Hematopoietic multipotent progenitor cell (in vitro differentiated cells): ENCODE results near the gene UBE2E3. TPM values are rescaled to one million over a fixed set of nuclear protein-coding genes. Genes with fewer than 3 reads are reported as not detected.
"Not testable (repeated sequence)": the region's sequence is repeated elsewhere in the genome, so short reads cannot be mapped to it uniquely, and the experiment has no call there.

Source experiments
- DNase-seq, 3 donors: peaks; one replicate each; pipeline ENCODE4 v3.0.0-alpha.2; 2011 to 2015; ENCODE audit warnings: low read depth in 2 of 3, low spot score in 2 of 3
- total RNA-seq: library from RNA; depleted of rRNA; stranded (reverse); fragments of >200 nt; gene quantifications from one replicate; pipeline ENCODE4 v1.2.3, GENCODE V29; 2012

Gene UBE2E3
- 36.4 TPM for total RNA-seq

- peak; percentile 74 to 91 (median 85) for DNase-seq
These were observed at the start of gene UBE2E3 for GRCh38 chr2:180980106-180980942. TSS of gene UBE2E3 (plus strand) at chr2:180980605. CDS start at chr2:180982043, 1,438 bp downstream.

- DNase-seq, result no peak
These were observed 48.6 kb upstream of the UBE2E3 start for GRCh38 chr2:180931841-180932240.

DNA sequence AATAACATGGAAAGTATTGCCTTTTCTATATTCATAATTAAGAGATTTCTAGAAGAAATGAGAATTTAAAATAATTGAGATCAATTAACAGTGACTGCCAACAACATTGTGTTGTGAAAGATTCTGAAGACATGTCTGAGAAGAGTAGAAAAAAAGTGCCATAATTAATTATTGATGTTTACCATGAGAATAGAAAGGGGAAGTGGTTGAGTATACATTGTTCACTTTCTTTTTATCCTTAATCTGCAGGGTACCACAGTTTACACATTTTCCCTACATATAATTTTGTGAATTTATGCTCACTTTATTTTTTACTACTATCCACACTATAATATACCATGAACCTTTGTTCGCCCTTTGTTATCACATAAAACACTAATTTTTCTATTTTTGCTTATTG is 47.1 kb upstream of the UBE2E3 start:
- no peak for DNase-seq

DNA sequence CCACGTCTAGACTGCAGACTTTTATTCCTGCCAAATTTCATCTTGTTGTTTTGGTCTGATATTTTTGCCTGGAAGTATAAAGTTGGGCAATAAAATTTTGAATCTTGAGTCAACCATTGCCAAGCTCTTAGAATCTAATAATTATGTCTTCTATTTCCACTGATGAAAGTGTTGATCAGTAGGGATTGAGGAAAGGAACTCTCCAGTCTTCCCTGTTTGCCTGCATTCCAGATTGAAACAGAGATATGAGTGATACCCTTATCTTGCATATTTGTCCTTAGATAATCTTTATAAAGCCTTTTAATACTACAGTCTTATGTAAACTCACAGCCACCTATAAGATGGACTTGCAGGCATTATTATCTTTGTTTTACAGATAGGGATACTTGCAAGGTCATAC is 45.5 kb upstream of the UBE2E3 start:
- no peak for DNase-seq

- not testable (repeated sequence) for DNase-seq
These were observed 42.9 kb upstream of the UBE2E3 start for GRCh38 chr2:180937480-180937879.

- no peak for DNase-seq
These were observed 42.0 kb upstream of the UBE2E3 start for GRCh38 chr2:180938451-180938850.

DNA sequence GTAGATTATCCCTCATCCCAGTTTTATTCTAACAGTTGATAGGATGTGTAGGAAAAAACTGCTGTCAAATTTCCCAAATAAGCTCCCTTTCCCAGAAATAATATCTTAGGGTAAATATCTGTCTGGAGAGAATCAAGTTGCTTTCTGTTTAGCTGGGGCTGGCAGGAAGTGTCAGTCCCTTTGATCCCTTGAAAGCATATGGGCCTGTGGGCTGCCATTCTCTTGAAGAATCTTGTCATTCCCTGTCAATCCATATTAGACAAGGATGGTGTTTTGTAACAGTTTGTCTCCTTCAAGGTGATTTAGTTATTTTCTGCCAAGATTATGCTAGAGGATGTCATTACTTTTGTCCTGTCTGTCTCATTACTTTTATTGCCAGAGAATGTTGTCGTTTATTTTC is 37.1 kb upstream of the UBE2E3 start:
- no peak for DNase-seq

GRCh38 chr2:180944372-180944771 is 36.0 kb upstream of the UBE2E3 start:
- DNase-seq, result no peak

GRCh38 chr2:180947208-180947689 is 33.2 kb upstream of the UBE2E3 start:
- DNase-seq, result no peak

- no peak for DNase-seq
These were observed 30.5 kb upstream of the UBE2E3 start for GRCh38 chr2:180949896-180950295.

DNA sequence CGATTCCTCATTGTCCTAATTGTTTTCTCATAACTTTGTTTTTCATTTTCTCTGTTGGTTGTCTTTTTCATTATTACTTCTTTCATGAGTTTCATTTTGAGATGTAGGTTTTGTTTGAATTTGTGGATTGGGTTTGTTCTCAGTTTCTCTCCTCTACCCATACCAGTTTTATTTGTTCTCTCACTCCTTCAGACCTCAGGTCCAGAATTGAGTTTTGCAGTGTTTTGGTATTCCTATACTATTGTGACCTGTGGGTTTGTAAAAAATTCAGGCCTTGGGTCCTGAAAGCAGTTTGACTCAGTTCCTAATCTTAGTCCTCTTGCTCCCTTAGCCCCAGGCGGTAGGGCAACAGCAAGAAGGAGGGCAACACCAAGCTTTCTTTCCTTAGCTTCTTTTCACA is 28.3 kb upstream of the UBE2E3 start:
- DNase-seq, result no peak

GRCh38 chr2:180952731-180953336 is 27.6 kb upstream of the UBE2E3 start:
- DNase-seq, result no peak

- DNase-seq, result no peak
These were observed 26.9 kb upstream of the UBE2E3 start for GRCh38 chr2:180953550-180953949.

- DNase-seq, result no peak
These were observed 25.3 kb upstream of the UBE2E3 start for GRCh38 chr2:180955101-180955500.

- no peak for DNase-seq
These were observed 20.6 kb upstream of the UBE2E3 start for GRCh38 chr2:180959787-180960186.

- DNase-seq, result no peak
These were observed 19.4 kb upstream of the UBE2E3 start for GRCh38 chr2:180960982-180961381.

- no peak for DNase-seq
These were observed 17.6 kb upstream of the UBE2E3 start for GRCh38 chr2:180962727-180963314.

DNA sequence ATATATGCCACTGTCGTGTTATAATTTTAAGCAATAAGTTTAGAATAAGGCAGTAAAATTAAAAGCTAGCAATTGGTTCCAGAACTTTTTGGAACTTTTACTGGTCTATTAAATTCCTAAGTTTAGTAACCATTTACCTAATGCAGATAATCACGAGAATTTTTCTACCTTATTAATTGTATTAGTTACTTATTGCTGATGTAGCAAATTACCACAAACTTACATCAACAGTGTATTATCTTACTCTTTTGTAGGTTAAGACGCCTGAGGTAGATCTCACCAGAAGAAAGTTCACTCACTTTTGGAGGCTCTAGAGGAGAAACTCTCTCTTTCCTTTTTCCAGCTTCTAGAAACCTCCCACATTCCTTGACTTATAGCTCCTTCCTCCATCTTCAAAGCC is 14.0 kb upstream of the UBE2E3 start:
- no peak for DNase-seq

DNA sequence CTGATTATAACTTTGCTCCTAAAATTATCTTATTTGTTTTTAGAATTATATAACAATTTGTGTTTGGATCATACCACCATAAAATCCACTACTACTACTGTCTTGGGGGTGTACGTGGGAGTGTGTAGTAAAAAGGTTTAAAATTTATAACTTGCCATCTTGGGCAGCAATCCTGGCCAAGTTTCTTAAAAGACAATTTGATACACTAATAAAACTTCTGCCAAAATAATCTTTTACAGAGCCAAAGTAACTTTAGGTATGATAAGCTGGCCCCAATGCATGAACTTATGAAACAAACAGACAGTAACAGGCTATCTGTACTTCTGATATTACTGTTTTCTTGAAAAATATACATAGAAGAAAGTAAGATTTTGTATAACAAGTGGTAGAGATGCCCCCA is 11.3 kb upstream of the UBE2E3 start:
- no peak for DNase-seq

- no peak for DNase-seq
These were observed 10.4 kb upstream of the UBE2E3 start for GRCh38 chr2:180970016-180970415.

DNA sequence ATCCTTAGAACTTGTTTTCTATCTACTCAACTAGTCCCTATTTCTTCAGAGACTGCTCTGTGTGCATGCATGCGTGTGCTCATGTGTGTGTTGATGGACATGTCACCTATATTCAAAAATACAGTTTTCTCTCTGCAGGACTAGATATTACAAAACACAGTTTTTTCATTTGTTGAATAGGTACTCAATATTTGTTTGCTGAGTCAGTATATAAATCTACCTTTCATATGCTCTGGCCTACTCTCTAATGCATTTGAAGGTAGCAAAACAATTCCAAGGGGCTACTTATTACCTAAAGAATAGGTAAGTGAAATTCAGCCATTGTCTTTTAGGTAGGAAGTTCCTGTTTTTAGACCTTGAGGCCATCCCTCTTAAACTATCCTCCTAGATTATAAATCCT is 8.6 kb upstream of the UBE2E3 start:
- no peak for DNase-seq

- no peak for DNase-seq
These were observed 4.8 kb upstream of the UBE2E3 start for GRCh38 chr2:180975585-180975984.
